HG02678 (cell line): ENCODE results near the gene WDR18.

Experiments
- ATAC-seq: cut with Tn5 transposase; IDR thresholded peaks from one replicate; pipeline ENCODE4 v1.9.1; 2021; ENCODE audit warnings: mild to moderate bottlenecking, moderate library complexity; ENCODE audit not compliant: unreplicated experiment

Gene WDR18

GRCh38 chr19:964761-965694, 19.1 kb upstream of the WDR18 start:
- ATAC-seq: no peak

GRCh38 chr19:966485-967088, 17.6 kb upstream of the WDR18 start:
- ATAC-seq: no peak

- no peak for ATAC-seq
Observed at GRCh38 chr19:970695-971094, 13.4 kb upstream of the WDR18 start.

- no peak for ATAC-seq
Observed at GRCh38 chr19:971795-972194, 12.3 kb upstream of the WDR18 start.

GRCh38 chr19:972281-972680, 11.9 kb upstream of the WDR18 start:
- no peak for ATAC-seq

GRCh38 chr19:973726-974563, 10.2 kb upstream of the WDR18 start:
- no peak for ATAC-seq

- no peak for ATAC-seq
Observed at GRCh38 chr19:974564-975257, 9.4 kb upstream of the WDR18 start.

- no peak for ATAC-seq
Observed at GRCh38 chr19:976476-976875, 7.7 kb upstream of the WDR18 start.

- no peak for ATAC-seq
Observed at GRCh38 chr19:977058-977464, 7.1 kb upstream of the WDR18 start.

GRCh38 chr19:979318-979741, 4.8 kb upstream of the WDR18 start:
- no peak for ATAC-seq

- no peak for ATAC-seq
Observed at GRCh38 chr19:980133-980998, 3.8 kb upstream of the WDR18 start.

- peak; percentile 56 for ATAC-seq
Observed at GRCh38 chr19:982567-983170, 1.5 kb upstream of the WDR18 start.

GRCh38 chr19:986083-986482, 1.9 kb downstream of the WDR18 start:
- ATAC-seq: no peak

GRCh38 chr19:988081-988480, 3.9 kb downstream of the WDR18 start:
- ATAC-seq: no peak

- ATAC-seq: no peak
Observed at GRCh38 chr19:988510-988909, 4.4 kb downstream of the WDR18 start.

- ATAC-seq: no peak
Observed at GRCh38 chr19:989381-990081, 5.4 kb downstream of the WDR18 start.

GRCh38 chr19:990119-990571, 6.0 kb downstream of the WDR18 start:
- ATAC-seq: no peak

GRCh38 chr19:990746-991145, 6.6 kb downstream of the WDR18 start:
- no peak for ATAC-seq
